ENCODE results near the gene OGFOD3. TPM values are rescaled to one million over a fixed set of nuclear protein-coding genes. Genes with fewer than 3 reads are reported as not detected.

The OGFOD3 gene
- total RNA-seq, 1 experiment from 2014 or later = 53.6 TPM

DNA sequence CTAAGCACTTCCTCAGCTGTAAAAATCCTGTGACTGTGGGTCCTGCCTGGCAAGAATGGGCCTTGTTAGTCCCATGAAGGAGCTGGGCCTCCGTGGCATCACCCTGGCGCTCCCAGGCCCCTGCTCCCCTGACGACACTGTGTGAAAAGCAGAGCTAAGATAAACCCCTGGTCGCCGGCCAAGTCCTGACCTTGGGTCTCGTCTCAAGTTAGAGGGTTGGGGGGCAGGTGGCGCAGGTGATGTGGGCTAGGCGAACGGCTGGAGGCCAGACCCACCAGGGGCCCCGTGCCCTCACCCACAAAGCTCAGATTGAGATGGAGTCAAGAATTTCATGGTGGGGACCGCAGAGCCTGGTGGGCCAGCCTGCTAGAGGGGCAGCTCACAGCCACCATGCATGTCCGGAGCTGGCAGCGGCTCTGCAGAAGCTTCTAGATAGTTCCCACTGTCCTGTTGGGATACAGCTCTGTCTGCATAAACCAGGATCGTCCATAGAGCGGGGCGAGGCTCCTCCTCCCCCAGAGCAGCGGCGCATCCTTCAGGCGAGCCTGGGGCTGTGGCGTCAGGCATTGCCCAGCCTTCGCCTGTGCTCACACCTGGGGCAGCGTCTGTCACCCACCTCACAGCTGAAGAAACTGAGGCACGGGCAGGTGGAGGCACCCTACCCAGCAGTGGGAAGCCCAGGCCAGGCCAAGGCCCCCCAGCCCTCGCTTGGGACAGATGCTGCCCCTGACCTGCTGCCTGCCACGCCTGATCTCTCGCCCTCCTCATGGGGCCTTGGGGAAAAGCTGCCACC, 20.2 kb upstream of the OGFOD3 start (continued):
- TF ChIP-seq, protein P1, sequence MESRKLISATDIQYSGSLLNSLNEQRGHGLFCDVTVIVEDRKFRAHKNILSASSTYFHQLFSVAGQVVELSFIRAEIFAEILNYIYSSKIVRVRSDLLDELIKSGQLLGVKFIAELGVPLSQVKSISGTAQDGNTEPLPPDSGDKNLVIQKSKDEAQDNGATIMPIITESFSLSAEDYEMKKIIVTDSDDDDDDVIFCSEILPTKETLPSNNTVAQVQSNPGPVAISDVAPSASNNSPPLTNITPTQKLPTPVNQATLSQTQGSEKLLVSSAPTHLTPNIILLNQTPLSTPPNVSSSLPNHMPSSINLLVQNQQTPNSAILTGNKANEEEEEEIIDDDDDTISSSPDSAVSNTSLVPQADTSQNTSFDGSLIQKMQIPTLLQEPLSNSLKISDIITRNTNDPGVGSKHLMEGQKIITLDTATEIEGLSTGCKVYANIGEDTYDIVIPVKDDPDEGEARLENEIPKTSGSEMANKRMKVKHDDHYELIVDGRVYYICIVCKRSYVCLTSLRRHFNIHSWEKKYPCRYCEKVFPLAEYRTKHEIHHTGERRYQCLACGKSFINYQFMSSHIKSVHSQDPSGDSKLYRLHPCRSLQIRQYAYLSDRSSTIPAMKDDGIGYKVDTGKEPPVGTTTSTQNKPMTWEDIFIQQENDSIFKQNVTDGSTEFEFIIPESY (IDR thresholded peaks at IDR 0.05; ENCODE audit: extremely low read depth, insufficient replicate concordance, low read length) = no peak

DNA sequence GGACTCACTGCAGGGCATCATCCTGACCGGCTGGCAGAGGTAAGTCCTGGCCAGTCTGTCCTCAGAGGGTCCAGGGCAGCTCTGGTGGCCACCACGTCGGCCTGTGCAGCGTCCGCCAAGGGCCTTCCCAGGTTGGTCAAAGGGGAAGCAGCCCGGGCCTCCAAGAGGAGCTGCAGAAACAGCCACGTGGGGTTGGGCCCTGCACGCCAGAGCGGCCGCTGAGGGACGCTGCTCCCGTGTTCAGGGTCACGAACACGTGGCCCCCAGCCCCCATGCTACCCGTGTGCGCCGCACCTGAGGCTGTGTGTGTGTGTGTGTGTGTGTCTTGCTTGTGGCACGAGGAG, 18.9 kb upstream of the OGFOD3 start:
- Histone ChIP-seq H3K9me3 (ENCODE audit: control insufficient read depth in 1 of 2, insufficient read depth in 1 of 2, low read depth in 1 of 2, low read length in 2 of 2) (no peaks in the 10 kb centered on the region), H3K4me2 (ENCODE audit: low read length) (no peak overlapping the region), H3K27me3 (ENCODE audit: insufficient read depth, low read length) (no peaks in the 10 kb centered on the region), H4K20me1 (ENCODE audit: insufficient read depth) (no peaks in the 10 kb centered on the region), H3K36me3 (ENCODE audit: control insufficient read depth in 1 of 2, insufficient read depth in 2 of 2, low read length in 2 of 2) (0 out of 4 replicates have a peak, but pooled peaks cover 0 to 2% of the 10 kb centered on the region in 2 experiments), H3K4me1 (ENCODE audit: control insufficient read depth in 1 of 2, insufficient read depth in 2 of 2, low read length in 2 of 2) (no peaks in the 10 kb centered on the region), H3K4me3 (replicated peaks in 1 of 2; ENCODE audit: low read depth in 1 of 2, low read length in 2 of 2) (no peak overlapping the region), H3K9ac (ENCODE audit: low read length) (no peak overlapping the region), H3K79me2 (ENCODE audit: insufficient read depth, low read length) (no peaks in the 10 kb centered on the region), H2AFZ (ENCODE audit: low read depth, low read length, poor library complexity, severe bottlenecking) (no peak overlapping the region), H3K27ac (ENCODE audit: low read depth, low read length) (no peak overlapping the region; the same call in 1 of the 2 replicates), H3K9me2 (ENCODE audit: insufficient read depth) (no peaks in the 10 kb centered on the region)
- no peak for DNase-seq (ENCODE audit: low read depth, low spot score)
- ChIA-PET POLR2A (no interaction called here), RAD21 (ENCODE audit: low non-redundant PET in 1 of 2, low total read pairs in 2 of 2, uncharacterized antibody in 2 of 2, unreplicated experiment in 2 of 2) (no interaction called here), CTCF (no interaction called here)
- BruUV-seq (replicated peaks) = no TSS peak
- ATAC-seq = no peak
- no peak for TF ChIP-seq RAD21 (IDR thresholded peaks at IDR 0.05; ENCODE audit: low read depth)
- intact Hi-C loops (cut with micrococcal nuclease) = no loop called here

Measured in HCT116 (cell line).